HG02798 (cell line): Measurements from ENCODE around the gene CDYL2.
"Not testable (repeated sequence)": the region's sequence is repeated elsewhere in the genome, so short reads cannot be mapped to it uniquely, and the experiment has no call there.

Experiments used
- ATAC-seq: cut with Tn5 transposase; IDR thresholded peaks from one replicate; pipeline ENCODE4 v1.9.1; 2021; ENCODE audit warnings: mild to moderate bottlenecking; ENCODE audit not compliant: unreplicated experiment, poor library complexity

Gene CDYL2

DNA sequence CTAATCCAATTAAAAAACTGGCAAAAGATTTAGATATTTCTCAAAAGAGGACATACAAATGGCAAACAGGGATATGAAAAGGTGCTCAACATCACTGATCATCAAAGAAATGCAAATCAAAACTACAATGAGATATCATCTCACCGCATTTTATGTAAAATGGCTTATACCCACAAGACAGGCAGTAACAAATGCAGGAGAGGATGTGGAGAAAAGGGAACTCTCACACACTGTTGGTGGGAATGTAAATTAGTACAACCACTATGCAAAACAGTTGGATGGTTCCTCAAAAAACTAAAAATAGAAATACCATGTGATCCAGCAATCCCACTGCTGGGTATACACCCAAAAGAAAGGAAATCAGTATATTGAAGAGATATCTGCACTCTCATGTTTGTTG is 154.1 kb downstream of the CDYL2 start:
- not testable (repeated sequence) for ATAC-seq

- no peak for ATAC-seq
Observed at GRCh38 chr16:80640316-80640715, 164.1 kb downstream of the CDYL2 start.

GRCh38 chr16:80639636-80640035 is 164.8 kb downstream of the CDYL2 start:
- no peak for ATAC-seq

DNA sequence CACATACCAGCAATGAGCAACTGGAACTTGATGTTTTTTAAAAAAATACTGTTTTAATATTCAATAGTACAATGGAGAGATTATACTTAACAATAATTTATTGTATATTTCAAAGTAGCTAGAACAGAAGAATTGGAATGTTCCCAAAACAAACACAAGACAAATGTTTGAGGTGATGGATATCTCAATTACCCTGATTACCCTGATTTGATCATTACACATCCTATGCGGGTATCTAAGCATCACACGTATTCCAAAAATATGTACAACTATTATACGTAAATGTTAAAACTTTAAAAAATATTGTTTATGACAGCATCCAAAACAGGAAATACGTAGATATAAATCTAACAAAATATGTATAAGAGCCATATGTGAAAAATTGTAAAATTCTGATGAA is 166.8 kb downstream of the CDYL2 start:
- ATAC-seq, result no peak

- ATAC-seq, result no peak
Observed at GRCh38 chr16:80631581-80631980, 172.8 kb downstream of the CDYL2 start.

DNA sequence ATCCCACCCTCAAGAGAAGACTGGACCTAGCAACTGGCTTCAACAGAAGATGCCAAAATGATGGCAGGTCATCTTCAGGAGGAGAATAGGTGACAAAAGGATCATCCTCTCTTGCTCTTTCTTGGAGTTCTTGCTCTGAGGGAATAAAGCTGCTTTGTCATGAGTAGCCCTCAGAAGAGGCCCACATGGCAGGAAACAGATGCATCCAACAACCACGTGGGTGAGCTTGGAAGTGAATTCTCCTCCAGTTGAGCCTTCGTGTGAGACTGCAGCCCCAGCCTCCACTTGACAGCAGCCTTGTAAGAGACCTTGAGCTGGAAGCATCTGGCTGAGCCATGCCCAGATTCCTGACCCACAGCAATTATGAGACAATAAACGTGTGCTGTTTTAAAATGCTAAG is 176.1 kb downstream of the CDYL2 start:
- ATAC-seq, result no peak

DNA sequence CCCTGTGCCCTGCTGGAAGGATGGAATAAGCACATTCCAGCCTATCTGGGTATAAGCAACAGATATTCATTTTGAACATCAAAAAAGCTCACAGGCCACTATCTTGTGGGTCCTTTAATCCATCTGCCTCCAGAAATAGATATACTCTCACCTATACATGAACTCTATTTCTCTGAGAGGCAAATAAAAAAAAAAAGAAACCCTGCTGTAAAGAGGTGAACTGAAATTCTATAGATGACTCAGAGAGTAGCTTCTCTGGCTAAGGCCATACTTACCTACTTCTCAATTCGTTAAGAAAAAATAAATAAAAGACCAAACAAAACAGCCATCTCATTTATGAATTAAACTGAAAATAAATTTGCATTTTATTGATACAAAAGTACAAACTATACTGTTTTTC is 177.3 kb downstream of the CDYL2 start:
- peak; percentile 64 for ATAC-seq

DNA sequence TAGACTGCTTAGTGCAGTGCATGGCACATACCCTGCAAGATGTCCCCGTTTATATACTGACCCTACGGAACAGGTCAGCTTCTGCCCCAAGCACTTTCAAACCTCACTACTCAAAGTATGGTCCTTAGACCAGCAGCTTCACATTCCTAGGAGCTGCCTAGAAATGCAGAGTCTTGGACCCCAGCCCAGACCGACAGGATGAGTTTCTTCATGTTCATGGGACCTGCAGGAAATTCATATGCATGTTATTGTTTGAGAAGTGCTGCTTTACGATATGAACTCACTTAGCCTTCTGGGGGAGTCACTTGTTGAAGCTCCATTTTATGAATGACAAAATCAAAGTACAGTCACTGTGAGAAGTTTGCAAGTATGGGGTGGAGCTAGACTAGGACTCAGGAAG is 181.0 kb downstream of the CDYL2 start:
- no peak for ATAC-seq

GRCh38 chr16:80622007-80622406 is 182.4 kb downstream of the CDYL2 start:
- no peak for ATAC-seq

GRCh38 chr16:80620736-80621605 is 183.4 kb downstream of the CDYL2 start:
- ATAC-seq, result no peak

- ATAC-seq, result no peak
Observed at GRCh38 chr16:80619824-80620223, 184.6 kb downstream of the CDYL2 start.

- ATAC-seq, result no peak
Observed at GRCh38 chr16:80618862-80619648, 185.3 kb downstream of the CDYL2 start.

- ATAC-seq, result no peak
Observed at GRCh38 chr16:80616362-80616761, 188.0 kb downstream of the CDYL2 start.

DNA sequence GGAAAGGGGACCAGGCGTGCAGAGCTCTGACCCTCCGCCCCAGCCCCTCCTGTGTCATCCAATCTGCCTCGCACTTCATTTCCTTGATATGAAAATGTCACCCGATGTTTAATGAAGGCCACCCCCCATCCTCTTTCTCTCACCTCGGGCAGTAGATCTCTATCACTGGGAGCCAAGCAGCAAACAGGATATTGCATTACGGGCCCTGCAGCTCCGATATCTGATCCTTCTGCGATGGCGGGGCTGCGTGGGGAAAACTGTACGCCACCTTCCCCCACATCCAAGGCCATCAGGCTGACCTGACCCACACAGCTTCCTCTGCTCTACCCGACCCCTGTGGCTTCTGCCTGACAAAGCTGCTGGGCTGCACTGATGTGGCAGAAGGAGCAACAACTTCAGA is 188.7 kb downstream of the CDYL2 start:
- no peak for ATAC-seq

DNA sequence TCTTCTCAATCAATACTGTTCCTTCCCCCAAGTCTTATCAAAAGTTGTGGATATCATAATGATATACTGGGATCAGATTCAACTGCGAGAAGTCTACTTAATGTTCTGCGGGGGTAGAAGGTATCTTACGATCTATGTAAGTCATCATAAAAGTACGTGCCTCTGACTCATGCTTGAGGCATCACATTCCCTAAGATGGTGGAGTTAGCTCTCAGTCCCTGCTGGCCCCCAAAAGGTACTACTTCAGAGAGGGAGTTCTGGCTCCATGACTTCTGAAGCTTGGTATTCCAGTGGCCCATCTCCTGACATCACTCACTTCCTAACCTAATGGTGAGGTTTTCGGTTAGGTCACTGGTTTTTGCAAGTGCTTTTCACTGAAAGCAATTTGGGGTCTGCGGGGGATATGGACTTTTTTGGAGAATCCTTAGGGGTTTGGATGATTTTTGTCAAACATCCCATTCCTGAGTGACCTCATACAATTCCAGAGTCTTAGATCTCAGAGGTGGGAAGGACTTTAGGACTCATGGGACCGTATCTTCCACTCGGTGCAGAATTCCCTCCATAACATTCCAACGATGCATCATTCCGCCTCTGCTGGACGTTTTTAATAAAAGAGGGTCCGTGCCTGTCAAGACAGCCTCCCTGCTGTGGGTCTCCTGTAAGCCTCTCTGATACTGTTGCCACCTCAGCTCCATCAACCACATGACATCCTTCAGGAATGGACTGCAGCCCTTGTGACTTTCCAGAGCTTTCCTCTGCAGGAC is 189.3 kb downstream of the CDYL2 start:
- ATAC-seq, result no peak

DNA sequence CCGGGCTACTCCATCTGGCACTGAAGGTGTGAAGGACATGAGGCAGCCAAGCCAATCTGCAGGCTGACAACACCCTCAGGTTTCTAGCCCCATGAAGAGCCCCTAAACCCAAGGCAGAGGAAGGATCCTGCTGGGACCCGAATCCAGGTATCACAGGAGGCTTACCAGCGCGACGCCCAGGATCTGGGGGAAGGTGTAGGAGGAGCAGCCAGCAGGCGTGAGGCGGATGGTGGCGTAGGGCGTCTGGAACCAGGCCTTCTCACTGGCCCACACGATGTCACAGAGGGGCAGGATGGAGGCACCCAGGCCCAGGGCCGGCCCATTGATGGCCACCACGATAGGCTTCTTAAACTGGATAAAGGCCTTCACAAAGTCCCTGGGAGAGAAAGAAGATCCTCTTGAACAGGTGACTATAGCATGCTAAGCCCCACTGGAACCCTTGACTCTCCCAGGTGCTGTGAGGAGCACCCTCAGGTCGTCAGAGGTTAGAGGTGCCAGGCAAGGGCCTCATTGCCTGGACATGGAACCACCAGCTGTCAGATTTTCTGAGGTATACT is 191.9 kb downstream of the CDYL2 start:
- ATAC-seq, result no peak

- no peak for ATAC-seq
Observed at GRCh38 chr16:80611930-80612327, 192.5 kb downstream of the CDYL2 start.

- ATAC-seq, result no peak
Observed at GRCh38 chr16:80611171-80611929, 193.0 kb downstream of the CDYL2 start.

- no peak for ATAC-seq
Observed at GRCh38 chr16:80610481-80611156, 193.8 kb downstream of the CDYL2 start.
